ENCODE data around the gene RNASET2. TPM values are rescaled to one million over a fixed set of nuclear protein-coding genes. Genes with fewer than 3 reads are reported as not detected.
A peak's percentile ranks its signal among the peaks of the same experiment; 100 is the strongest.

RNASET2 gene
- polyA plus RNA-seq, 1 donor from 2014 or later, result 73.9 TPM

GRCh38 chr6:166997768-166998255, 41.5 kb upstream of the RNASET2 start:
- Histone ChIP-seq H2AFZ (ENCODE audit: low read depth, low read length) (no peak overlapping the region), H3K4me2 (ENCODE audit: low read length) (peak overlapping the region; percentile 19), H3K4me3 (ENCODE audit: low read length) (peak overlapping the region; percentile 99), H3F3A (ENCODE audit: insufficient read depth, low read length, poor library complexity, severe bottlenecking) (no peaks in the 10 kb centered on the region), H3K9me3 (ENCODE audit: low read length) (peaks cover 3% of the 10 kb centered on the region), H3K27me3 (ENCODE audit: insufficient read depth, low read depth, low read length) (no peaks in the 10 kb centered on the region), H4K20me1 (ENCODE audit: insufficient read depth) (no peaks in the 10 kb centered on the region), H3K79me2 (replicated peaks; ENCODE audit: insufficient read depth, low read length) (peaks cover 43% of the 10 kb centered on the region), H3K9me2 (ENCODE audit: insufficient read depth, low read length) (no peaks in the 10 kb centered on the region), H3K9ac (ENCODE audit: low read length) (peak overlapping the region; percentile 29), H3K27ac (ENCODE audit: low read length) (no peak overlapping the region), H3K36me3 (ENCODE audit: insufficient read depth, low read length) (no peaks in the 10 kb centered on the region)
- TF ChIP-seq POLR2AphosphoS5 (IDR thresholded peaks at IDR 0.05) (no peak), RAD21 (conservative IDR thresholded peaks at IDR 0.05) (no peak), EP300 (conservative IDR thresholded peaks at IDR 0.05; ENCODE audit: poor library complexity, severe bottlenecking) (no peak), SMC3 (conservative IDR thresholded peaks at IDR 0.05; ENCODE audit: poor library complexity) (no peak), REST (IDR thresholded peaks at IDR 0.05; ENCODE audit: borderline replicate concordance) (no peak), EZH2 (IDR thresholded peaks at IDR 0.05; ENCODE audit: borderline replicate concordance, insufficient read depth, low read length, poor library complexity, severe bottlenecking) (no peak), MXI1 (conservative IDR thresholded peaks at IDR 0.05; ENCODE audit: poor library complexity, severe bottlenecking) (no peak), TAF1 (IDR thresholded peaks at IDR 0.05; ENCODE audit: low read depth) (no peak), CTCF (IDR thresholded peaks at IDR 0.05; ENCODE audit: poor library complexity, severe bottlenecking) (no peak)

- H3K9ac ChIP-seq (ENCODE audit: low read length), result peak overlapping the region; percentile 29
- H2AFZ ChIP-seq (ENCODE audit: low read depth, low read length), result no peak overlapping the region
- H3K4me3 ChIP-seq (ENCODE audit: low read length), result peak overlapping the region; percentile 99
- H3K4me2 ChIP-seq (ENCODE audit: low read length), result peak overlapping the region; percentile 19
- H3K27me3 ChIP-seq (ENCODE audit: insufficient read depth, low read depth, low read length), result no peaks in the 10 kb centered on the region
- H3K36me3 ChIP-seq (ENCODE audit: insufficient read depth, low read length), result no peaks in the 10 kb centered on the region
- H4K20me1 ChIP-seq (ENCODE audit: insufficient read depth), result no peaks in the 10 kb centered on the region
- H3K79me2 ChIP-seq (replicated peaks; ENCODE audit: insufficient read depth, low read length), result peaks cover 39% of the 10 kb centered on the region
- H3F3A ChIP-seq (ENCODE audit: insufficient read depth, low read length, poor library complexity, severe bottlenecking), result no peaks in the 10 kb centered on the region
- H3K9me3 ChIP-seq (ENCODE audit: low read length), result peaks cover 3% of the 10 kb centered on the region
- H3K27ac ChIP-seq (ENCODE audit: low read length), result no peak overlapping the region
- no peaks in the 10 kb centered on the region for H3K9me2 ChIP-seq (ENCODE audit: insufficient read depth, low read length)
- TF ChIP-seq MXI1 (conservative IDR thresholded peaks at IDR 0.05; ENCODE audit: poor library complexity, severe bottlenecking), result no peak
- no peak for TF ChIP-seq CTCF (IDR thresholded peaks at IDR 0.05; ENCODE audit: poor library complexity, severe bottlenecking)
- TF ChIP-seq SMC3 (conservative IDR thresholded peaks at IDR 0.05; ENCODE audit: poor library complexity), result no peak
- no peak for TF ChIP-seq POLR2AphosphoS5 (IDR thresholded peaks at IDR 0.05)
- TF ChIP-seq REST (IDR thresholded peaks at IDR 0.05; ENCODE audit: borderline replicate concordance), result no peak
- TF ChIP-seq EP300 (conservative IDR thresholded peaks at IDR 0.05; ENCODE audit: poor library complexity, severe bottlenecking), result no peak
- no peak for TF ChIP-seq EZH2 (IDR thresholded peaks at IDR 0.05; ENCODE audit: borderline replicate concordance, insufficient read depth, low read length, poor library complexity, severe bottlenecking)
- TF ChIP-seq RAD21 (conservative IDR thresholded peaks at IDR 0.05), result no peak
- TF ChIP-seq TAF1 (IDR thresholded peaks at IDR 0.05; ENCODE audit: low read depth), result no peak
Observed at GRCh38 chr6:166997348-166997747, 41.0 kb upstream of the RNASET2 start.

All from neural cell (in vitro differentiated cells).